ENCODE data around the gene WWOX. TPM values are rescaled to one million over a fixed set of nuclear protein-coding genes. Genes with fewer than 3 reads are reported as not detected.

Gene WWOX
- total RNA-seq, 6 donors from 2014 or later = 18.7 to 167 (median 31.0) TPM

DNA sequence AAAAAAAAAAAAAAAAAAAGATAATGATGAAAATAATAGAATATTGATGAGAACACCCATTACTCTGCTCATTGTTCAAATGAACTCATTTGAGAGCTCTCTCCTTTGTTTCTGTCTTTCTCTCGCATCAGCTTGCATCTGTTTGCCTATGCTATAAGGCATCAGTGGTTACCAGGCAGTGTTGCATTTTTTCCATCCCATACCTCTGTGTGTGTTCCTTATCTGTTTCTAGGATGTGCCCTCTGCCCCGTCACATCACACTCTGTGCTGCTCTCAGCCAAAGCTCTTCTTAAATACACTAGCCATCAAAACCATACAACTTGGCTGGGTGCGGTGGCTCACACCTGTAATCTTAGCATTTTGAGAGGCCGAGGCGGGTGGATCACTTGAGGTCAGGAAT lies 568.2 kb downstream of the WWOX start:
- no peak for DNase-seq
- no peak for TF ChIP-seq EP300 (IDR thresholded peaks at IDR 0.05)
- no peak for TF ChIP-seq POLR2AphosphoS5 (IDR thresholded peaks at IDR 0.05)
- TF ChIP-seq, protein P1, sequence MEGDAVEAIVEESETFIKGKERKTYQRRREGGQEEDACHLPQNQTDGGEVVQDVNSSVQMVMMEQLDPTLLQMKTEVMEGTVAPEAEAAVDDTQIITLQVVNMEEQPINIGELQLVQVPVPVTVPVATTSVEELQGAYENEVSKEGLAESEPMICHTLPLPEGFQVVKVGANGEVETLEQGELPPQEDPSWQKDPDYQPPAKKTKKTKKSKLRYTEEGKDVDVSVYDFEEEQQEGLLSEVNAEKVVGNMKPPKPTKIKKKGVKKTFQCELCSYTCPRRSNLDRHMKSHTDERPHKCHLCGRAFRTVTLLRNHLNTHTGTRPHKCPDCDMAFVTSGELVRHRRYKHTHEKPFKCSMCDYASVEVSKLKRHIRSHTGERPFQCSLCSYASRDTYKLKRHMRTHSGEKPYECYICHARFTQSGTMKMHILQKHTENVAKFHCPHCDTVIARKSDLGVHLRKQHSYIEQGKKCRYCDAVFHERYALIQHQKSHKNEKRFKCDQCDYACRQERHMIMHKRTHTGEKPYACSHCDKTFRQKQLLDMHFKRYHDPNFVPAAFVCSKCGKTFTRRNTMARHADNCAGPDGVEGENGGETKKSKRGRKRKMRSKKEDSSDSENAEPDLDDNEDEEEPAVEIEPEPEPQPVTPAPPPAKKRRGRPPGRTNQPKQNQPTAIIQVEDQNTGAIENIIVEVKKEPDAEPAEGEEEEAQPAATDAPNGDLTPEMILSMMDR (IDR thresholded peaks at IDR 0.05) = no peak
- TF ChIP-seq POLR2A (IDR thresholded peaks at IDR 0.05) = no peak
- H3K4me3 ChIP-seq = no peak overlapping the region
- ATAC-seq (ENCODE audit: low FRiP score in 2 of 2) = no peak
- H3K9me3 ChIP-seq = no peaks in the 10 kb centered on the region
- H3K36me3 ChIP-seq = no peaks in the 10 kb centered on the region
- H3K4me1 ChIP-seq = peaks cover 0 to 9% (median 0%) of the 10 kb centered on the region in 4 donors
- no peak overlapping the region for H3K27ac ChIP-seq
- WGBS, 2 donors = 85 to 100% methylated on average over 5 of the region's 5 CpGs
- H3K27me3 ChIP-seq = no peaks in the 10 kb centered on the region

DNA sequence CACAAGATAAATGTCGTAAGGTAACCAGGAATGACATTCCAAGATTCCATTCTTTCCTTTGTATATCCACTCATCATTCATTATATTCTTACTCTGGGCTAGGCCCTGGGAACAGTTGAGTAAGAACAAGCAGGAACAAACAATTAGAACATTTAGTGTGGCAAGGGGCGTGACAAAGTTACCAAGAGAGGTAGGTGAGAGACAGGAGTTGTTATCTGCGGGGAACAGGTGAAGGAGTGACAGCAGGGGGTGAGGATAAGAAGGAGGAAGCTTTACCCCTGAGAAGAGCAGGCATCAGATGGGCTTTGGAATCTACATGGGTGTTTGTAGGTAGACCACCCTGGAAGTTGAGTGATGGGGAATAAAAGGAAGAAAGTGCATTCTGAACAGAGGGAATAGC lies 568.9 kb downstream of the WWOX start:
- Histone ChIP-seq H3K9me3 (no peaks in the 10 kb centered on the region), H3K27ac (no peak overlapping the region), H3K36me3 (no peaks in the 10 kb centered on the region), H3K4me1 (peaks cover 0 to 9% (median 0%) of the 10 kb centered on the region in 4 donors), H3K4me3 (no peak overlapping the region), H3K27me3 (no peaks in the 10 kb centered on the region)
- DNase-seq = no peak
- no peak for ATAC-seq (ENCODE audit: low FRiP score in 2 of 2)
- TF ChIP-seq POLR2A (IDR thresholded peaks at IDR 0.05) (no peak), POLR2AphosphoS5 (IDR thresholded peaks at IDR 0.05) (no peak), EP300 (IDR thresholded peaks at IDR 0.05) (no peak)
- TF ChIP-seq, protein P1 (IDR thresholded peaks at IDR 0.05) = no peak
- WGBS, 2 donors = 93 to 94% methylated on average over 3 of the region's 3 CpGs

DNA sequence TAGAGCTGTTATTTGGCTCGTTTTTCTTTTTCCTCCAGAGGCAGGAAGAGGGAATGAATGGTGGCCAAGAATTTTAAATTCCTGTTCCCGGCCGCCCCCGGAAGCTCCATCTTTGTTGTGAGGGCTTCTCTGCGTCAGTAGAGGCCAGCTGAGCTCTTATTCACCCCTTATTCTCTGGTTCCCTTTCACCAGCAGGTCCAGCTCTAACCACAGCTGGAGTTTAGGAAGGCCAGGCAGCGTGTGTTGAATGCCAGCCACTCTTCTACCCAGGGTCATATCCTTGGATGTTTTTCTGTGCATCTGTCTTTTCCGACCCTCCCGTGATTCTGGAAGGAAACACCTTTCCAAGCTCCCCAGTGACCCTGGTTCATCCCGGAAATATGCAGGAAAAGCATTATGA lies 570.5 kb downstream of the WWOX start:
- H3K27ac ChIP-seq = peak overlapping the region in 2 of 4 donors; percentile 5 to 36
- no peak for TF ChIP-seq EP300 (IDR thresholded peaks at IDR 0.05)
- no peak for TF ChIP-seq POLR2A (IDR thresholded peaks at IDR 0.05)
- TF ChIP-seq POLR2AphosphoS5 (IDR thresholded peaks at IDR 0.05) = no peak
- TF ChIP-seq, protein P1 (IDR thresholded peaks at IDR 0.05) = no peak
- peaks cover 0 to 9% (median 0%) of the 10 kb centered on the region in 4 donors for H3K4me1 ChIP-seq
- DNase-seq (no peak), ATAC-seq (ENCODE audit: low FRiP score in 2 of 2) (peak in 1 of 2 donors; percentile 17)
- no peaks in the 10 kb centered on the region for H3K36me3 ChIP-seq
- WGBS, 2 donors = 51 to 61% methylated on average over 9 of the region's 9 CpGs
- no peak overlapping the region for H3K4me3 ChIP-seq
- no peaks in the 10 kb centered on the region for H3K27me3 ChIP-seq
- H3K9me3 ChIP-seq = no peaks in the 10 kb centered on the region

DNA sequence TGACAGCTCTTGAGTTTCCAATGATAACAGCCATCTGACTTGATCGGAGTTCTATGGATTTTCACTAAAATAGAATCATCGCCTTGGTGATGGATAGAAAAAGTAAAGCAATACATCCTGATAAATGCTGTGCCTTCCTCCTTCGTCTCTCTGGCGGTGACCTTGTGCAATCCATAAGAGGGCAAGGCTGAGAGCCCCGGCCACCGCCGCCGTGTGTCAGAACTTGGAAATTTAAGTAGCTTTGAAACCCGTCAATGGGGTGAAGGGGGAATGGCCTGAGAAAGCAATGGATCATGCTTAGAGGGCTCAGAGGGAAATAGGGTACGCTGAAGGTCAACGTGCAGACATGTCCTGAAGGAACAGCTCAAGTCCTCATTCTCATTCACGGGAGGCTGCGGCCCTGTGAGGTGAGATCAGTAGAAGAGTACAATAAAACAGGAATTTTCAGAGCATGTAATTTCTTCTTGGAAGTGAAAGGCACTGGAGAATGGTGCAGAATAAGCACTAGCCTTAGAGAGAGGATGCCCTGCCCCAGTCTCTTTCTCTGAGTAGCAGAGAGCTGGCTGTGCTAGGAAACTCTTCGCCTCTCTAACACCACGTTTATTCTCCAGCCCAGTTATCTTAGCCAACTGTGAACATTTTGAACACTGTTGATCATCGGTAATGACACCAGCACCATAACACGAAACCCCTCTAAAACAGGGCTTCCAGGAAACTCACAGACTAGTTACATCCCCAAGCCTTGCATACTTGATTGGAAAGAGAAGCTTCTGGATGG lies 573.5 kb downstream of the WWOX start:
- Histone ChIP-seq H3K9me3 (no peaks in the 10 kb centered on the region), H3K4me1 (peaks cover 0 to 9% (median 0%) of the 10 kb centered on the region in 4 donors), H3K27me3 (no peaks in the 10 kb centered on the region), H3K4me3 (no peak overlapping the region), H3K36me3 (no peaks in the 10 kb centered on the region), H3K27ac (peak overlapping the region in 1 of 4 donors; percentile 10)
- 93% methylated on average over 17 of the region's 17 CpGs for WGBS, 2 donors
- TF ChIP-seq POLR2A (IDR thresholded peaks at IDR 0.05) (no peak), EP300 (IDR thresholded peaks at IDR 0.05) (no peak), POLR2AphosphoS5 (IDR thresholded peaks at IDR 0.05) (no peak)
- TF ChIP-seq, protein P1 (IDR thresholded peaks at IDR 0.05) = no peak
- ATAC-seq (ENCODE audit: low FRiP score in 2 of 2) (no peak), DNase-seq (peak in 1 of 2 donors; percentile 39)
